ENCODE results near the gene PATL1. TPM values are rescaled to one million over a fixed set of nuclear protein-coding genes. Genes with fewer than 3 reads are reported as not detected.

PATL1 gene
- total RNA-seq, 1 experiment from 2014 or later: 27.6 TPM

DNA sequence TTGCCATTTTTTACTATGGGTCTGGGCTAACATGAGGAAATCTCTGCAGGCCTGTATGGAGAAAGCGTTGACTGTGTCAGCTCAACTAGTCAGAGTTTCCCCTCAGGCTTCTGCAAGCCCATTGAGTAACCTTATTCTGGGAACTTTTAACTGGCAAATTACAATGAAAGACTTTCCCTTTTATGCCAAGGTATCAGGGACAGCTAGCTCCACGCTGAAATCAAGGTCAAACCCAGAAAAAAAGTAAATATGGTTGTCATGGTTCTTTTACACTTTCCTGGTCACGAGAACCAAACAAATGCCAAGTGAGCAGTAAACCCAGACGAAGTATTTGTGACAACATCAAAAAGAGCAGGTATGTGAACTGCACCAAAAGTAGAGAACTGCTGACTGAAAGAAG is 67.0 kb downstream of the PATL1 start:
- ATAC-seq (no peak), DNase-seq (ENCODE audit: low spot score) (no peak)
- POLR2A ChIA-PET: no interaction called here
- peaks cover 66% of the 10 kb centered on the region for H3K36me3 Mint-ChIP-seq
- H3K27ac Mint-ChIP-seq: no peak overlapping the region
- no peaks in the 10 kb centered on the region for H3K9me3 Mint-ChIP-seq
- TF ChIP-seq TP53 (CRISPR knock-in tag; IDR thresholded peaks at IDR 0.05) (no peak), ZNF138 (CRISPR knock-in tag; conservative IDR thresholded peaks at IDR 0.05) (no peak), NR3C1 (CRISPR knock-in tag; conservative IDR thresholded peaks at IDR 0.05; ENCODE audit: low read depth) (no peak), GRHL2 (CRISPR knock-in tag; IDR thresholded peaks at IDR 0.05; ENCODE audit: insufficient replicate concordance, severe bottlenecking) (no peak), GABPB1 (CRISPR knock-in tag; IDR thresholded peaks at IDR 0.05) (no peak), ZNF671 (CRISPR knock-in tag; IDR thresholded peaks at IDR 0.05) (no peak), SMAD3 (CRISPR knock-in tag; IDR thresholded peaks at IDR 0.05; ENCODE audit: borderline replicate concordance) (no peak), ZBTB21 (CRISPR knock-in tag; IDR thresholded peaks at IDR 0.05; ENCODE audit: borderline replicate concordance) (no peak), FOXJ3 (CRISPR knock-in tag; IDR thresholded peaks at IDR 0.05; ENCODE audit: borderline replicate concordance) (no peak), SMAD4 (CRISPR knock-in tag; IDR thresholded peaks at IDR 0.05) (no peak), ATF1 (CRISPR knock-in tag; IDR thresholded peaks at IDR 0.05) (no peak)
- TF ChIP-seq, protein P1, sequence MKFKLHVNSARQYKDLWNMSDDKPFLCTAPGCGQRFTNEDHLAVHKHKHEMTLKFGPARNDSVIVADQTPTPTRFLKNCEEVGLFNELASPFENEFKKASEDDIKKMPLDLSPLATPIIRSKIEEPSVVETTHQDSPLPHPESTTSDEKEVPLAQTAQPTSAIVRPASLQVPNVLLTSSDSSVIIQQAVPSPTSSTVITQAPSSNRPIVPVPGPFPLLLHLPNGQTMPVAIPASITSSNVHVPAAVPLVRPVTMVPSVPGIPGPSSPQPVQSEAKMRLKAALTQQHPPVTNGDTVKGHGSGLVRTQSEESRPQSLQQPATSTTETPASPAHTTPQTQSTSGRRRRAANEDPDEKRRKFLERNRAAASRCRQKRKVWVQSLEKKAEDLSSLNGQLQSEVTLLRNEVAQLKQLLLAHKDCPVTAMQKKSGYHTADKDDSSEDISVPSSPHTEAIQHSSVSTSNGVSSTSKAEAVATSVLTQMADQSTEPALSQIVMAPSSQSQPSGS (CRISPR knock-in tag; IDR thresholded peaks at IDR 0.05; ENCODE audit: borderline replicate concordance, low read depth): no peak
- TF ChIP-seq, protein P2, sequence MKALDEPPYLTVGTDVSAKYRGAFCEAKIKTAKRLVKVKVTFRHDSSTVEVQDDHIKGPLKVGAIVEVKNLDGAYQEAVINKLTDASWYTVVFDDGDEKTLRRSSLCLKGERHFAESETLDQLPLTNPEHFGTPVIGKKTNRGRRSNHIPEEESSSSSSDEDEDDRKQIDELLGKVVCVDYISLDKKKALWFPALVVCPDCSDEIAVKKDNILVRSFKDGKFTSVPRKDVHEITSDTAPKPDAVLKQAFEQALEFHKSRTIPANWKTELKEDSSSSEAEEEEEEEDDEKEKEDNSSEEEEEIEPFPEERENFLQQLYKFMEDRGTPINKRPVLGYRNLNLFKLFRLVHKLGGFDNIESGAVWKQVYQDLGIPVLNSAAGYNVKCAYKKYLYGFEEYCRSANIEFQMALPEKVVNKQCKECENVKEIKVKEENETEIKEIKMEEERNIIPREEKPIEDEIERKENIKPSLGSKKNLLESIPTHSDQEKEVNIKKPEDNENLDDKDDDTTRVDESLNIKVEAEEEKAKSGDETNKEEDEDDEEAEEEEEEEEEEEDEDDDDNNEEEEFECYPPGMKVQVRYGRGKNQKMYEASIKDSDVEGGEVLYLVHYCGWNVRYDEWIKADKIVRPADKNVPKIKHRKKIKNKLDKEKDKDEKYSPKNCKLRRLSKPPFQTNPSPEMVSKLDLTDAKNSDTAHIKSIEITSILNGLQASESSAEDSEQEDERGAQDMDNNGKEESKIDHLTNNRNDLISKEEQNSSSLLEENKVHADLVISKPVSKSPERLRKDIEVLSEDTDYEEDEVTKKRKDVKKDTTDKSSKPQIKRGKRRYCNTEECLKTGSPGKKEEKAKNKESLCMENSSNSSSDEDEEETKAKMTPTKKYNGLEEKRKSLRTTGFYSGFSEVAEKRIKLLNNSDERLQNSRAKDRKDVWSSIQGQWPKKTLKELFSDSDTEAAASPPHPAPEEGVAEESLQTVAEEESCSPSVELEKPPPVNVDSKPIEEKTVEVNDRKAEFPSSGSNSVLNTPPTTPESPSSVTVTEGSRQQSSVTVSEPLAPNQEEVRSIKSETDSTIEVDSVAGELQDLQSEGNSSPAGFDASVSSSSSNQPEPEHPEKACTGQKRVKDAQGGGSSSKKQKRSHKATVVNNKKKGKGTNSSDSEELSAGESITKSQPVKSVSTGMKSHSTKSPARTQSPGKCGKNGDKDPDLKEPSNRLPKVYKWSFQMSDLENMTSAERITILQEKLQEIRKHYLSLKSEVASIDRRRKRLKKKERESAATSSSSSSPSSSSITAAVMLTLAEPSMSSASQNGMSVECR (CRISPR knock-in tag; IDR thresholded peaks at IDR 0.05; ENCODE audit: borderline replicate concordance): no peak
- TF ChIP-seq, protein P3, sequence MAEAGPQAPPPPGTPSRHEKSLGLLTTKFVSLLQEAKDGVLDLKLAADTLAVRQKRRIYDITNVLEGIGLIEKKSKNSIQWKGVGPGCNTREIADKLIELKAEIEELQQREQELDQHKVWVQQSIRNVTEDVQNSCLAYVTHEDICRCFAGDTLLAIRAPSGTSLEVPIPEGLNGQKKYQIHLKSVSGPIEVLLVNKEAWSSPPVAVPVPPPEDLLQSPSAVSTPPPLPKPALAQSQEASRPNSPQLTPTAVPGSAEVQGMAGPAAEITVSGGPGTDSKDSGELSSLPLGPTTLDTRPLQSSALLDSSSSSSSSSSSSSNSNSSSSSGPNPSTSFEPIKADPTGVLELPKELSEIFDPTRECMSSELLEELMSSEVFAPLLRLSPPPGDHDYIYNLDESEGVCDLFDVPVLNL (CRISPR knock-in tag; IDR thresholded peaks at IDR 0.05; ENCODE audit: borderline replicate concordance, low read depth): no peak
- TF ChIP-seq, protein P4, sequence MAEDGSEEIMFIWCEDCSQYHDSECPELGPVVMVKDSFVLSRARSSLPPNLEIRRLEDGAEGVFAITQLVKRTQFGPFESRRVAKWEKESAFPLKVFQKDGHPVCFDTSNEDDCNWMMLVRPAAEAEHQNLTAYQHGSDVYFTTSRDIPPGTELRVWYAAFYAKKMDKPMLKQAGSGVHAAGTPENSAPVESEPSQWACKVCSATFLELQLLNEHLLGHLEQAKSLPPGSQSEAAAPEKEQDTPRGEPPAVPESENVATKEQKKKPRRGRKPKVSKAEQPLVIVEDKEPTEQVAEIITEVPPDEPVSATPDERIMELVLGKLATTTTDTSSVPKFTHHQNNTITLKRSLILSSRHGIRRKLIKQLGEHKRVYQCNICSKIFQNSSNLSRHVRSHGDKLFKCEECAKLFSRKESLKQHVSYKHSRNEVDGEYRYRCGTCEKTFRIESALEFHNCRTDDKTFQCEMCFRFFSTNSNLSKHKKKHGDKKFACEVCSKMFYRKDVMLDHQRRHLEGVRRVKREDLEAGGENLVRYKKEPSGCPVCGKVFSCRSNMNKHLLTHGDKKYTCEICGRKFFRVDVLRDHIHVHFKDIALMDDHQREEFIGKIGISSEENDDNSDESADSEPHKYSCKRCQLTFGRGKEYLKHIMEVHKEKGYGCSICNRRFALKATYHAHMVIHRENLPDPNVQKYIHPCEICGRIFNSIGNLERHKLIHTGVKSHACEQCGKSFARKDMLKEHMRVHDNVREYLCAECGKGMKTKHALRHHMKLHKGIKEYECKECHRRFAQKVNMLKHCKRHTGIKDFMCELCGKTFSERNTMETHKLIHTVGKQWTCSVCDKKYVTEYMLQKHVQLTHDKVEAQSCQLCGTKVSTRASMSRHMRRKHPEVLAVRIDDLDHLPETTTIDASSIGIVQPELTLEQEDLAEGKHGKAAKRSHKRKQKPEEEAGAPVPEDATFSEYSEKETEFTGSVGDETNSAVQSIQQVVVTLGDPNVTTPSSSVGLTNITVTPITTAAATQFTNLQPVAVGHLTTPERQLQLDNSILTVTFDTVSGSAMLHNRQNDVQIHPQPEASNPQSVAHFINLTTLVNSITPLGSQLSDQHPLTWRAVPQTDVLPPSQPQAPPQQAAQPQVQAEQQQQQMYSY (CRISPR knock-in tag; IDR thresholded peaks at IDR 0.05): no peak
- TF ChIP-seq, protein P5, sequence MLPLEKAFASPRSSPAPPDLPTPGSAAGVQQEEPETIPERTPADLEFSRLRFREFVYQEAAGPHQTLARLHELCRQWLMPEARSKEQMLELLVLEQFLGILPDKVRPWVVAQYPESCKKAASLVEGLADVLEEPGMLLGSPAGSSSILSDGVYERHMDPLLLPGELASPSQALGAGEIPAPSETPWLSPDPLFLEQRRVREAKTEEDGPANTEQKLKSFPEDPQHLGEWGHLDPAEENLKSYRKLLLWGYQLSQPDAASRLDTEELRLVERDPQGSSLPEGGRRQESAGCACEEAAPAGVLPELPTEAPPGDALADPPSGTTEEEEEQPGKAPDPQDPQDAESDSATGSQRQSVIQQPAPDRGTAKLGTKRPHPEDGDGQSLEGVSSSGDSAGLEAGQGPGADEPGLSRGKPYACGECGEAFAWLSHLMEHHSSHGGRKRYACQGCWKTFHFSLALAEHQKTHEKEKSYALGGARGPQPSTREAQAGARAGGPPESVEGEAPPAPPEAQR (CRISPR knock-in tag; IDR thresholded peaks at IDR 0.05): no peak
- TF ChIP-seq, protein P6, sequence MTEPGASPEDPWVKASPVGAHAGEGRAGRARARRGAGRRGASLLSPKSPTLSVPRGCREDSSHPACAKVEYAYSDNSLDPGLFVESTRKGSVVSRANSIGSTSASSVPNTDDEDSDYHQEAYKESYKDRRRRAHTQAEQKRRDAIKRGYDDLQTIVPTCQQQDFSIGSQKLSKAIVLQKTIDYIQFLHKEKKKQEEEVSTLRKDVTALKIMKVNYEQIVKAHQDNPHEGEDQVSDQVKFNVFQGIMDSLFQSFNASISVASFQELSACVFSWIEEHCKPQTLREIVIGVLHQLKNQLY (CRISPR knock-in tag; IDR thresholded peaks at IDR 0.05): no peak
- TF ChIP-seq, protein P7, sequence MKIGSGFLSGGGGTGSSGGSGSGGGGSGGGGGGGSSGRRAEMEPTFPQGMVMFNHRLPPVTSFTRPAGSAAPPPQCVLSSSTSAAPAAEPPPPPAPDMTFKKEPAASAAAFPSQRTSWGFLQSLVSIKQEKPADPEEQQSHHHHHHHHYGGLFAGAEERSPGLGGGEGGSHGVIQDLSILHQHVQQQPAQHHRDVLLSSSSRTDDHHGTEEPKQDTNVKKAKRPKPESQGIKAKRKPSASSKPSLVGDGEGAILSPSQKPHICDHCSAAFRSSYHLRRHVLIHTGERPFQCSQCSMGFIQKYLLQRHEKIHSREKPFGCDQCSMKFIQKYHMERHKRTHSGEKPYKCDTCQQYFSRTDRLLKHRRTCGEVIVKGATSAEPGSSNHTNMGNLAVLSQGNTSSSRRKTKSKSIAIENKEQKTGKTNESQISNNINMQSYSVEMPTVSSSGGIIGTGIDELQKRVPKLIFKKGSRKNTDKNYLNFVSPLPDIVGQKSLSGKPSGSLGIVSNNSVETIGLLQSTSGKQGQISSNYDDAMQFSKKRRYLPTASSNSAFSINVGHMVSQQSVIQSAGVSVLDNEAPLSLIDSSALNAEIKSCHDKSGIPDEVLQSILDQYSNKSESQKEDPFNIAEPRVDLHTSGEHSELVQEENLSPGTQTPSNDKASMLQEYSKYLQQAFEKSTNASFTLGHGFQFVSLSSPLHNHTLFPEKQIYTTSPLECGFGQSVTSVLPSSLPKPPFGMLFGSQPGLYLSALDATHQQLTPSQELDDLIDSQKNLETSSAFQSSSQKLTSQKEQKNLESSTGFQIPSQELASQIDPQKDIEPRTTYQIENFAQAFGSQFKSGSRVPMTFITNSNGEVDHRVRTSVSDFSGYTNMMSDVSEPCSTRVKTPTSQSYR (CRISPR knock-in tag; IDR thresholded peaks at IDR 0.05): no peak
- CTCF ChIA-PET: no interaction called here
- no peaks in the 10 kb centered on the region for H3K4me1 Mint-ChIP-seq
- no peak overlapping the region for H3K4me3 Mint-ChIP-seq
- no peaks in the 10 kb centered on the region for H3K27me3 Mint-ChIP-seq (ENCODE audit: low read depth)
